ENCODE measurements around the gene NAE1.

GRCh38 chr16:66844342-66845079 lies 13.7 kb upstream of the NAE1 start, which contains the start of gene CA7:
- no peak for TF ChIP-seq CTCF (IDR thresholded peaks at IDR 0.05; ENCODE audit: borderline replicate concordance, extremely low read depth, low read length, poor library complexity, severe bottlenecking)
- TF ChIP-seq EZH2 (IDR thresholded peaks at IDR 0.05; ENCODE audit: borderline replicate concordance, low read depth, low read length, severe bottlenecking) = no peak
